Neural crest cell (in vitro differentiated cells): ENCODE data around the gene KCNA5. TPM values are rescaled to one million over a fixed set of nuclear protein-coding genes. Genes with fewer than 3 reads are reported as not detected.

ENCODE experiments used
- DNase-seq: peaks from one replicate; pipeline ENCODE4 v3.0.0; 2021; ENCODE audit warnings: low read depth, mixed read lengths, low spot score
- H3K27ac Mint-ChIP-seq: one replicate; pipeline ENCODE4 v1.8.0; 2021; ENCODE audit warnings: mild to moderate bottlenecking, mixed read lengths; ENCODE audit not compliant: unreplicated experiment
- H3K27me3 Mint-ChIP-seq: 2 replicates; pipeline ENCODE4 v1.8.0; 2021; ENCODE audit warnings: low read depth, mild to moderate bottlenecking, mixed read lengths
- H3K36me3 Mint-ChIP-seq: 2 replicates; pipeline ENCODE4 v1.8.0; 2021; ENCODE audit warnings: low read depth, mild to moderate bottlenecking, mixed read lengths
- H3K4me1 Mint-ChIP-seq: 2 replicates; pipeline ENCODE4 v1.8.0; 2021; ENCODE audit warnings: mixed read lengths
- H3K4me3 Mint-ChIP-seq: one replicate; pipeline ENCODE4 v1.8.0; 2021; ENCODE audit warnings: mild to moderate bottlenecking, mixed read lengths
- H3K9me3 Mint-ChIP-seq: 2 replicates; pipeline ENCODE4 v1.8.0; 2021; ENCODE audit warnings: mixed read lengths
- CTCF ChIP-seq: fragments of 200-600 bp; sonication (generic); conservative IDR thresholded peaks from 2 replicates; pipeline ENCODE4 v1.5.0; 2021; ENCODE audit warnings: antibody characterized with exemption, mild to moderate bottlenecking
- total RNA-seq: library from RNA; stranded (reverse); gene quantifications from 2 replicates; pipeline ENCODE4 v1.2.1, GENCODE V29; 2021

Gene KCNA5
- total RNA-seq, 1 donor from 2014 or later: not detected

GRCh38 chr12:5038781-5039311, 4.8 kb upstream of the KCNA5 start:
- H3K36me3 Mint-ChIP-seq: no peaks in the 10 kb centered on the region
- peaks cover 67% of the 10 kb centered on the region for H3K27me3 Mint-ChIP-seq
- H3K9me3 Mint-ChIP-seq: no peaks in the 10 kb centered on the region
- no peak overlapping the region for H3K27ac Mint-ChIP-seq
- no peak for TF ChIP-seq CTCF
- H3K4me1 Mint-ChIP-seq: no peaks in the 10 kb centered on the region
- no peak for DNase-seq
- no peak overlapping the region for H3K4me3 Mint-ChIP-seq

- Mint-ChIP-seq H3K27ac (no peak overlapping the region), H3K4me3 (no peak overlapping the region), H3K4me1 (no peaks in the 10 kb centered on the region), H3K27me3 (peaks cover 71% of the 10 kb centered on the region), H3K9me3 (no peaks in the 10 kb centered on the region), H3K36me3 (no peaks in the 10 kb centered on the region)
- no peak for TF ChIP-seq CTCF
- DNase-seq: no peak
These were observed 3.9 kb upstream of the KCNA5 start for GRCh38 chr12:5039815-5040214.

GRCh38 chr12:5040368-5040767, 3.3 kb upstream of the KCNA5 start:
- Mint-ChIP-seq H3K4me3 (no peak overlapping the region), H3K4me1 (no peaks in the 10 kb centered on the region), H3K27me3 (peaks cover 77% of the 10 kb centered on the region), H3K36me3 (no peaks in the 10 kb centered on the region), H3K27ac (no peak overlapping the region), H3K9me3 (no peaks in the 10 kb centered on the region)
- no peak for DNase-seq
- no peak for TF ChIP-seq CTCF

GRCh38 chr12:5044420-5045295, 979 bp downstream of the KCNA5 start:
- no peaks in the 10 kb centered on the region for H3K9me3 Mint-ChIP-seq
- no peak for TF ChIP-seq CTCF
- H3K27ac Mint-ChIP-seq: no peak overlapping the region
- H3K36me3 Mint-ChIP-seq: no peaks in the 10 kb centered on the region
- H3K4me1 Mint-ChIP-seq: peaks cover 10% of the 10 kb centered on the region
- peak overlapping the region; percentile 28 for H3K4me3 Mint-ChIP-seq
- H3K27me3 Mint-ChIP-seq: peaks cover 87% of the 10 kb centered on the region
- no peak for DNase-seq

GRCh38 chr12:5047094-5047493, 3.4 kb downstream of the KCNA5 start:
- H3K27ac Mint-ChIP-seq: no peak overlapping the region
- H3K4me1 Mint-ChIP-seq: peaks cover 10% of the 10 kb centered on the region
- DNase-seq: no peak
- peaks cover 72% of the 10 kb centered on the region for H3K27me3 Mint-ChIP-seq
- no peak for TF ChIP-seq CTCF
- no peak overlapping the region for H3K4me3 Mint-ChIP-seq
- no peaks in the 10 kb centered on the region for H3K9me3 Mint-ChIP-seq
- no peaks in the 10 kb centered on the region for H3K36me3 Mint-ChIP-seq
